Ascending aorta (tissue), 2 donors: Measurements from ENCODE around the gene VKORC1L1. TPM values are rescaled to one million over a fixed set of nuclear protein-coding genes. Genes with fewer than 3 reads are reported as not detected.
"Not testable (repeated sequence)": the region's sequence is repeated elsewhere in the genome, so short reads cannot be mapped to it uniquely, and the experiment has no call there.

Experiments used
- DNase-seq, 2 donors: peaks; one replicate each; pipeline ENCODE4 v3.0.0-alpha.2; 2019; ENCODE audit warnings: low spot score in 2 of 2
- H3K27ac ChIP-seq, 2 donors: fragments of 200-600 bp; sonication (generic); one replicate each; pipeline ENCODE4 v1.5.1; 2016 to 2017; ENCODE audit warnings: mild to moderate bottlenecking in 1 of 2
- H3K27me3 ChIP-seq: fragments of 200-600 bp; sonication (generic); one replicate; pipeline ENCODE4 v1.5.1; 2017
- H3K36me3 ChIP-seq, 2 donors: fragments of 200-600 bp; sonication (generic); one replicate each; pipeline ENCODE4 v1.5.1; 2016
- H3K4me1 ChIP-seq, 2 donors: fragments of 200-600 bp; sonication (generic); one replicate each; pipeline ENCODE4 v1.5.1; 2016 to 2017; ENCODE audit warnings: mild to moderate bottlenecking in 1 of 2
- H3K4me3 ChIP-seq, 2 donors: fragments of 200-600 bp; sonication (generic); one replicate each; pipeline ENCODE4 v1.5.1; 2016 to 2017; ENCODE audit warnings: mild to moderate bottlenecking in 1 of 2
- H3K9me3 ChIP-seq, 2 donors: fragments of 200-600 bp; sonication (generic); one replicate each; pipeline ENCODE4 v1.5.1; 2016
- CTCF ChIP-seq, 3 experiments: fragments of 200-600 bp in 2 of 3; fragments of 450-650 bp in 1 of 3; sonication (generic) in 2 of 3; IDR thresholded peaks; one replicate each; pipeline ENCODE4 v1.5.1; 2016 to 2019; ENCODE audit warnings: antibody characterized with exemption in 3 of 3, mild to moderate bottlenecking in 1 of 3, moderate library complexity in 1 of 3
- intact Hi-C: fragments of 100-400 bp; cut with DNase I; formaldehyde crosslinking; loops from one replicate; pipeline ENCODE4 v1.15.1; 2023
- total RNA-seq: library from RNA; depleted of rRNA; stranded (reverse); fragments of >200 nt; gene quantifications from one replicate; pipeline ENCODE4 v1.1.0, GENCODE V29; 2016

The VKORC1L1 gene
- total RNA-seq, 1 donor from 2014 or later, result 10.2 TPM

DNA sequence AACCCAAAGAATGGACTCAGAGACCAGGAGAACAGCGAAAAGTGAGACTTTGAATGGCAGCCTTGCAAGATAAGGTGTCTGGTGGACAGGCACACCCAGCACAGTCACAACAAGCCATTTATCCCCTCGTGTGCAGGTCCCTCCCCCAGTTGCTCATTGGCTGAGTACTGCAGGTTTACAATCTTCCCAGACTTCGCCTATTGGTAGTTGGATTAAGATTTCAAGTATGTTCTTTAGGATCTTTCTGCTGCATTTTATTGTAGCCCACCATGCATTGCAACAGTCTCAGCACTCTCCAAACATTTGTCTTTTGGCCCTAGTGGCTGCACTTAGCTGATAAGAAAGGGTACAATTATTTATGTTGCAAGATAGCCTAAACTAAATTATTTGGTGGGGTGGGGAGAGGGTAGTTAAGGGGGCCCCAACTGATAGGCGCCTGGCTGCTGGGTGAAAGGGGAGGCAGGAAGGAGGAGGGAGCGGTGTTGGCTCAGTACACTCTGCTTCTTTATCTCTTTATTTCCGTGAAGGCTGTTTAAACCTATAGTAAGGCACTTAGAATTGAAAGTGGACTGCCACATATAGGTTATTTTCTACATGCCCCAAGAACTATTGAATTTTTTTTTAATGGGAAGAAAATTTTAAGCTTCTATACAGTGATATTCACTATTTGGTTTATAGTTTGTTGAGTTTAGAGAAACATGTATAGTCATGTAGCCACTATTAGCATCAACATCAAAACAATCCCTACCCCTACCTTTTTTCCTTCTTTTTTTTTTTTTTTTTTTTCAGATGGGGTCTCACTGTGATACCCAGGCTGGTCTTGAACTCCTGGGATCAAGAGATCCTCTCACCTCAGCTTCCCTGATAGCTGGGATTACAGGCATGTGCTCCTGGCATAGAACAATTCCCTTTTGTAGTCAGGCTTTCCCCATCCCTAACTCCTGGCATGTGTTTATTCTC is 54.9 kb downstream of the VKORC1L1 start:
- no peaks in the 10 kb centered on the region for H3K27me3 ChIP-seq
- H3K27ac ChIP-seq, result no peak overlapping the region
- no peaks in the 10 kb centered on the region for H3K9me3 ChIP-seq
- no peak overlapping the region for H3K4me3 ChIP-seq
- H3K4me1 ChIP-seq, result no peaks in the 10 kb centered on the region
- no peak for DNase-seq
- H3K36me3 ChIP-seq, result no peaks in the 10 kb centered on the region
- intact Hi-C loops, result no loop called here
- no peak for TF ChIP-seq CTCF (IDR thresholded peaks at IDR 0.05)

DNA sequence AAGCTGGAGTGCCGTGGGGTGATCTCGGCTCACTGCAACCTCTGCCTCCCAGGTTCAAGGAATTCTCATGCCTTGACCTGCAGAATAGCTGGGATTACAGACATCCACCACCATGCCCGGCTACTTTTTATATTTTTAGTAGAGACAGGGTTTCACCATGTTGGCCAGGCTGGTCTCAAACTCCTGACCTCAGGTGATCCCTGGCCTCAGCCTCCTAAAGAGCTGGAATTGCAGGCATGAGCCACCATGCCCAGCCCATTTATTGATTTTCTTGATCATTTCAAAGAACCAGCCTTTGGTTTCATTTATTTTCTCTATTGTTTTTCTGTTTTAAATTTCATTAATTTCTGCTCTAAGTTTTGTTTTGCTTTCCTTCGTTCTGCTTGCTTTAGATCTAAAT is 58.8 kb downstream of the VKORC1L1 start:
- H3K9me3 ChIP-seq, result peaks cover 0 to 10% of the 10 kb centered on the region in 2 donors
- no peaks in the 10 kb centered on the region for H3K27me3 ChIP-seq
- intact Hi-C loops, result no loop called here
- H3K4me1 ChIP-seq, result no peaks in the 10 kb centered on the region
- no peak for TF ChIP-seq CTCF (IDR thresholded peaks at IDR 0.05)
- peaks cover 0 to 2% of the 10 kb centered on the region in 2 donors for H3K36me3 ChIP-seq
- H3K4me3 ChIP-seq, result no peak overlapping the region
- no peak for DNase-seq
- H3K27ac ChIP-seq, result no peak overlapping the region

DNA sequence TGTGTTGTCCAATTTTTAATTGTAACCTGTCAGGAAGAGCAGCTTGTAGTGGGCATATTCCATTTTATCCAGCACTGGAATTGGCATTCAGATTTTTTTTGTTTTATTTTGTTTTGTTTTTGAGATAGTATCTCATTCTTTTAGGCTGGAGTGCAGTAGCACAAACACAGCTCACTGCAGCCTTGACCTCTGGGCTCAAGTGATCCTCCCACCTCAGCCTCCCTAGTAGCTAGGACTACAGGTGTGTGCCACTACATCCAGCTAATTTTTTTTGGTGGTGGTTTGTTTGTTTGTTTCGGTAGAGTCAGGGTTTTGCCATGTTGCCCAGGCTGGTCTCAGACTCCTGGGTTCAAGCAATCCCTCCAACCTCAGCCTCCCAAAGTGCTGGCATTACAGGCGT is 64.4 kb downstream of the VKORC1L1 start:
- peaks cover 0 to 4% of the 10 kb centered on the region in 2 donors for H3K36me3 ChIP-seq
- H3K27ac ChIP-seq, result no peak overlapping the region
- TF ChIP-seq CTCF (IDR thresholded peaks at IDR 0.05), result no peak
- no peak for DNase-seq
- no peaks in the 10 kb centered on the region for H3K4me1 ChIP-seq
- no peaks in the 10 kb centered on the region for H3K27me3 ChIP-seq
- intact Hi-C loops, result no loop called here
- H3K9me3 ChIP-seq, result peaks cover 0 to 10% of the 10 kb centered on the region in 2 donors
- no peak overlapping the region for H3K4me3 ChIP-seq

GRCh38 chr7:65938336-65938895 is 65.5 kb downstream of the VKORC1L1 start:
- intact Hi-C loops, result no loop called here
- Histone ChIP-seq H3K27me3 (no peaks in the 10 kb centered on the region), H3K4me1 (no peaks in the 10 kb centered on the region), H3K36me3 (peaks cover 0 to 4% of the 10 kb centered on the region in 2 donors), H3K9me3 (peaks cover 0 to 10% of the 10 kb centered on the region in 2 donors), H3K4me3 (no peak overlapping the region), H3K27ac (no peak overlapping the region)
- no peak for DNase-seq
- TF ChIP-seq CTCF (IDR thresholded peaks at IDR 0.05), result no peak

- H3K27ac ChIP-seq, H3K36me3 ChIP-seq, H3K4me3 ChIP-seq, H3K9me3 ChIP-seq, DNase-seq, H3K4me1 ChIP-seq, H3K27me3 ChIP-seq, intact Hi-C loops: not testable (repeated sequence)
Observed at GRCh38 chr7:65945787-65946186, 72.9 kb downstream of the VKORC1L1 start.

- no peak overlapping the region for H3K4me3 ChIP-seq
- H3K27ac ChIP-seq, result no peak overlapping the region
- H3K36me3 ChIP-seq, result no peaks in the 10 kb centered on the region
- no peak for DNase-seq
- H3K9me3 ChIP-seq, result no peaks in the 10 kb centered on the region
- H3K27me3 ChIP-seq, result no peaks in the 10 kb centered on the region
- no peaks in the 10 kb centered on the region for H3K4me1 ChIP-seq
- intact Hi-C loops, result no loop called here
- TF ChIP-seq CTCF (IDR thresholded peaks at IDR 0.05), result no peak
Observed at GRCh38 chr7:65946904-65947303, 74.0 kb downstream of the VKORC1L1 start.
